ENCODE results near the gene PLA2G2F.

The PLA2G2F gene

DNA sequence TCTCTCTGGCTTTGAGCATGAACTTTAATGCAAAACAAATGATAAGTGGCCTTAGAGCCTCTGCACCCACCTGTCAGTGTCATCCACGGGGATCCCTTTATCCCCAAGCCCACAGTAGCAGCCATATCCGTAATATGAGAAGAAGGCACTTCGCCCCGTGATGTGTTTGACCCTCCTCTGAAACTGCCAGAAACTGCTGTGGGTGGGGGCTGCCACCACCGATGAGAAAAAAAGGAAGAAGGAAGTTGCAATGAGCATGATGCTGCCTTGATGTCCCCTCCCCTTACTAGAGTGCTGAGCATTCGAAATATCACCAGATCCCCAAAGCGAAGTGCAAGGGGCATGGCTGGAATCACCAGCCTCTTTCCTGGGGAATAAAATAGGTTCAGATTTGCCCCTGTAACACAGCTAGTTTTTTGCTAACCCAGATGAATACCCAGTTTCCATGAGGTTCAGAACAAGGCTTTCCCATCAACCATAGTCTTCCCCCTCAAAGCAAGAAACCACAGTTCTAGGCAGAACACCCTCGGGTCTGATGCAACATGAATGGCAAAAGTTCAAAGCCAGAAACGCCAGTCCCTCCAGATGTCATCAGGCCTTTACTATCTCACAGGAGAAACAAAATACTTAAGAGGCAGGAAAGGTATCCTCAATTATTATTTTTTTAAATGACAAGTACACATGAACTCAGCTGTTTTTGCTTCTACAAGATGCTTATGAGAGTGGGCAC is 36.0 kb downstream of the PLA2G2F start:
- no peak for DNase-seq

DNA sequence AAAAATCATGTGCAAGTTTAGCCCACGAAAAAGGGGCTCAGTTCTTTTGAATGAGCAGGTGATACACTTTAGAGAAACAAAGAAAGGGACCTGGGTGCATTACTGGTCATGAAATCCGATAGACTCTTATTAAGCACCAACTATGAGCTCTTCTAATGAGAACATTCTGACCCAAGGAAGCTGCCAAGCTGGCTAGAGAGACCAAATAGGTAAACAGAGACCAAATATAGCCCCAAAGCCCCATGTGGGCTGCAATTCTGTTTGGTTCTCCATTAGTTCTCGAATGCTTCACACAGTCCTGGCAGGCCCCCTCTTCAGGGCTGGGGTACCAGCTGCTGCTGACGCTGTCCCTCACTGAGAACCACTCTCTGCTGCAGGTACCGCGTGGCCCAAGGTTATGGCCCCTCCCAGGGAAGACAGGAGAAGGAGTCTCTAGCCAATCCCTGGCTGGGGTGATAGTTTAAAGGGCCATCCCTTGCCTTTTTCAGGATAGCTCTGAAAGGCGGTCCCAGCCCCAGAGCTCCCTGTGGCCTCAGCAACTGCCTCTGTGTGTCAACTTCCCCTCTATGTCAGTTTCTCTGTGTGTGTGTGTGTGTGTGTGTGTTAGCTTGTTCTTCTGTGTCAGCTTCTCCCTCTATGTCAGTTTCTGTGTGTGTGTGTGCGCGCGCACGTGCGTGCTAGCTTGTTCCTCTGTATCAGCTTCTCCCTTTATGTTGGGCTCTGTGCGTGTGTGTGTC is 39.7 kb downstream of the PLA2G2F start:
- no peak for DNase-seq

DNA sequence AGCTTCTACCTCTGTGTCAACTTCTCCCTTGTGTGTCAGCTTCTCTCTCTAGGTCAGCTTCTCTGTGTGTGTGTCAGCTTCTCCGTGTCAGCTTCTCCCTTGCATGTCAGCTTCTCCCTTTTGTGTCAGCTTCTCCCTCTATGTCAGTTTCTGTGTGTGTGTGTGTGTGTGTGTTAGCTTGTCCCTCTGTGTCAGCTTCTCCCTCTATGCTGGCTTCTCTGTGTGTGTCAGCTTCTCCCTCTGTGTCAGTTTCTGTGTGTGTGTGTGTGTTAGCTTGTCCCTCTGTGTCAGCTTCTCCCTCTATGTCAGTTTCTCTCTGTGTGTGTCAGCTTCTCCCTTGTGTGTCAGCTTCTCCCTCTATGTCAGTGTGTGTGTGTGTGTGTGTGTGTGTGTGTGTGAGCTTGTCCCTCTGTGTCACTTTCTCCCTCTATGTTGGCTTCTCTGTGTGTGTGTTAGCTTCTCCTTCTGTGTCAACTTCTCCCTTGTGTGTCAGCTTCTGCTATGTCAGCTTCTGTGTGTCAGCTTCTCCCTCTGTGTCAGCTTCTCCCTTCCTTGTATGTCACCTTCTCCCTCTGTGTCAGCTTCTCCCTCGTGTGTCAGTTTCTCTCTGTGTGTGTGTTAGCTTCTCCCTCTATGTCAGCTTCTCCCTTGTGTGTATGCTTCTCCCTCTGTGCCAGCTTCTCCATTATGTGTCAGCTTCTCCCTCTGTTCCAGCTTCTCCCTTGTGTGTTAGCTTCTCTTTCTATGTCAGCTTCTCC is 40.4 kb downstream of the PLA2G2F start:
- DNase-seq = no peak

DNA sequence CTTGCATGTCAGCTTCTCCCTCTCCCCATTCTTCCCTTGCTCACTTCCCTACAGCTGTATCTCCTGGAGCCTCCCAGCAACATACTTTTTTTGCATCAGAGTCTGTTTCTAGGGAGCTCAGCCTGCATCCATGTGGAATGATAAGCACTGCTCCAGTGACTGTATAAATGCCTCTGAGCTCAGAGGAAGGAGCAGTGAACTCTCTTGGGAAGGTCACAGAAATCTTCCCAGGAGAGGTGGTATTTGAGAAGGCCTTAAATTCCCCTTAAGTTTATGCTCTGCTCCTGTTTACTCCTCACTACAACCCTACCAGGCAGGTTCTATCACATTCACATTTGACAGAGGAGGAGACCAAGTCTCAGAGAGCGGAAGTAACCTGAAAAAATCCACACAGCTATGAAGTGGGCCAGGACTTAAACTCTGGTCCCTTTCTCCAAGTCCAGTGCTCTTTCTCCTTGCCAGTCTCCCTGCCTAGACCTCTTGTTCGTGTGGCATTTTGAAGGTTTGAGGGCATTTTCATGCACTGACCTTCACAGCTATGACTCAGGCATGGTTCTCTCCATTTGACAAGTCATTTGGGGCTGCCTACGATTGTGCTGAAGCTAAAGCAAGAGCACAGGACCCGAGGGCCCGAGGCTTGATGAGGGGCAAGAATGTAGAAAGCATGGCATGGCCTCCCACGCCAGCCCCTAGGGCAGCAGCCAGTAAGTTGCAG is 41.2 kb downstream of the PLA2G2F start:
- no peak for DNase-seq

DNA sequence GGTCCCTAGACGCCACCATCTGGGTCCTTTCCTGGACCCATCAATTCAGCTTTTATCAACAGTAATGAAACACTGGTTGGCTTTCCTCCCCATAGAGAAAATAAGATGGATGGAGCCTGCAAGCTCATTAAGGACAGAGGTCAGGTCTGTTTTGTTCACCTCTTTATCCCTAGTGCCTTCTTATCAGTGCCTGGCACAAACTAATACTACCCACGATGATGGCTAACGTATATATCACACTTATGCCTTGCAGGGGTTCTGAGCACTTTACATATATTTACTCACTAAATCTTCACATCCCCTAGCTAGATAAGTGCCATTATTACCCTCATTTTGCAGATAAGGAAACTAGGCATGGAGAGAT is 41.7 kb downstream of the PLA2G2F start:
- no peak for DNase-seq

DNA sequence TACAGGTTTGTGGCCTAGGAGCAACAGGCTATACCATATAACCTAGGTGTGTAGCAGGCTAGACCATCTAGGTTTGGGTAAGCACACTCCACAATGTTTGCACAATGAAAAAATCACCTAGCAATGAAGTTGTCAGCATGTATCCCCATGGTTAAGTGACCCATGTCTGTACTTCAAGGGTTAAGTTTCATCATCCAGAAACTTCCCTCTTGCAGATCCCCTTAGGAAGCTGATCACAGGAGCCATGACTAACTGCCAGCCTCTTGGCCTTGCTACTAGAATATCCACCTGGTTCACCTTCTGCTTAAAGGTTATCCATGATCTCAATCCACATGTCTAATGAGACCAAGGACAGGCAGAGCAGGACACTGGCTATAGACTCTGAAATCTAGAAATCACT is 43.3 kb downstream of the PLA2G2F start:
- DNase-seq = no peak

DNA sequence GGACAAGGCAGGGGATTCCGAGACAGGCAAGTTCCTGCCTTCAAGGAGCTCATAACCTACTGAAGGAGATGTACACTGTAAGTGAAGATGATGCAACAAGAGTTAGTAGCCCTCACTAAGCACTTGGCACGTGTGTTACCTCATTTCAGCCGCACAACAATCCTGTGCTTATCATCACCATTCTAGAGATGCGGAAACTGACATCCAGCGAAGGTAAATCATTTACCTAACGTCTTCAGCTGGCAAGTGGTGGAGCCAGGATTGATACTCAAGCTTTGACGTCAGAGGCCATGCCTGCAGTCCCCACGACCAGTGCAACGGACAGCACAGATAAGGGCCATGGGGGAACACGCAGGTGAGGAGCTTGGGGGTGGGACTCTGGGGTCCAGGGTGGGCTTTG is 43.9 kb downstream of the PLA2G2F start:
- no peak for DNase-seq

DNA sequence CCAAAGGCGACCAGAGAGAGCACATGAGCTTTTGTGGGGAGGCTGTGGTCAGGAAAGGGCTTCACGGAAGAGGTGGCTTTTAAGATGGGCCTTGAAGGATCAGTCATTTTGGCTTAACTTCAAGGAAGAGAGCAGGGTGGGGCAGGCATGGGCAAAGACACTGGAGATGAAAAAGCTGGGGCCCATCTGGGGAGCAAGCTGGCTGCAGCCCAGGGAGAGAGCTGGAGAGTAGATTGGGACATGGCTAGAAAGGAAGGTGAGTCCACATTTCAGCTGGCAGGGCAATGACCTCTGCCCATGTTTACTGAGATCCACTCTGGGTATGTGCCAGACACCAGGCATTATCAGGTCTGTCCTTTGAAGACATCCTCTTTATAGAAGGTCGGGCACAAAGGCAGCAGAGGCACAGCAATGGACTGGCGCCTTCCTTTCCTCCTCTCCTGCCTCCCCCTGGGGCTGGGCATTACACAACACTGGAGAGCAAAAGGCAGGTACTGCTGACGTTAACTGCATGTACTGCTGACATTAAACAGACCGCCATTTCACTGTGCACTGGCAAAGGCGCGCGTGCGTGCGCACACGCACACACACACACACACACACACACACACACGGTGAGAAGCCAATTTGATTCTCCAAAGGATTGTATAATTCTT is 44.6 kb downstream of the PLA2G2F start:
- no peak for DNase-seq

DNA sequence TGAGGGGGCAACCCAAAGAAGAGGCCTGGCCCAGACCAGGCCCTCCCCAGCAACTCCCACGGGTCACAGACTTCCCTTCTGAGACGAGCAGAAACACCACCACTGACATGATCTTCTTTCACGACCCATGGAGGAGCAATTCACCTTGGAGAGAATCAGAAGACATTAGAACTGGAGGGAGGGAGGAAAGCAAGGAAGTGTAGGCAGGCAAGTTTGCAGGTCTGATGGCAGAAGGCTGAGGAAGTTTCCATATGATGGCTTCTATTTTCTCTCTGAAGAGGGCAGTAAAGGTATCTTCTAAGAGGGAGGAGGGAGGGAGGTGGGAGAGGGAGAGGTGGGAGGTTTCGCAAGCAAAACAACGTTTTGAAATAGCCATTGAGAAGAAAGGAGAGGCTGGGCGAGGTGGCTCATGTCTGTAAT is 45.4 kb downstream of the PLA2G2F start:
- DNase-seq = no peak

DNA sequence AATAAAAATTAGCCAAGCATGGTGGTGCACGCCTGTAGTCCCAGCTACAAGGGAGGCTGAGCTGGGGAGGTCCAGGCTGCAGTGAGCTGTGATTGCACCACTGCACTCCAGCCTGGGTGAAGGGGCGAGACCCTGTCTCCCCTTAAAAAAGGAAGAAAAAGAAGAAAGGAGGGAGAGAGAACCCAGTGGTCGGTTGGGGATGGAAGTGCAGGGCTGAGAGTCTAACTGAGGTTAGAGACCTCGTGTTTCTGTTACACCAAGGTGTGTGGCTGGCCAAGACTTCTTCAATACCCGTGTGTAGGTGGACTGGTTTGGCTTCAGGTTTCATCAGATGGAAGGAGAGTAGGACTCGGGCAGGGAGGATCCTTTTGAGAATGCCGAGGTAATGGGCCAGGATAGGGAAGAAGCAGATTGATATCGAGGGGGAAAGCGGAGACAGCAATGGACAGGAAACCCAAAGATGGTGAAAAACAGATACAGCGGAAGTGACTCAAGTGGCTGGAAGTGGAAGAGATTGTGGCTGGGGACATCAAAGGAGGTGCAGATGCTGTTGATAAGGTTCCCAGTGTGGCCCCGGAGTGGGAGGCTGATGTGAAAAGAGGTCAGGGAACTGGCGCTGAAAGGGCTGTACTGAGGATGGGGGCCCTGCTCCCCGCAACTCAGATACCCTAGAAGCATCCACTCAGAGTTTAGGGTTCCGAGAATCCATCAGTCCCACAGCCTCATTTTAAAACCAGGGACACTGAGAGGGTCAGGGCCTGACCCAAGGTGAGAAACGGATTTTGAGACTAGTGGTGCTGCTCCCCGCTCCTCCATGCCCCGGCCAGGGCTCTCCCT is 46.1 kb downstream of the PLA2G2F start:
- no peak for DNase-seq

DNA sequence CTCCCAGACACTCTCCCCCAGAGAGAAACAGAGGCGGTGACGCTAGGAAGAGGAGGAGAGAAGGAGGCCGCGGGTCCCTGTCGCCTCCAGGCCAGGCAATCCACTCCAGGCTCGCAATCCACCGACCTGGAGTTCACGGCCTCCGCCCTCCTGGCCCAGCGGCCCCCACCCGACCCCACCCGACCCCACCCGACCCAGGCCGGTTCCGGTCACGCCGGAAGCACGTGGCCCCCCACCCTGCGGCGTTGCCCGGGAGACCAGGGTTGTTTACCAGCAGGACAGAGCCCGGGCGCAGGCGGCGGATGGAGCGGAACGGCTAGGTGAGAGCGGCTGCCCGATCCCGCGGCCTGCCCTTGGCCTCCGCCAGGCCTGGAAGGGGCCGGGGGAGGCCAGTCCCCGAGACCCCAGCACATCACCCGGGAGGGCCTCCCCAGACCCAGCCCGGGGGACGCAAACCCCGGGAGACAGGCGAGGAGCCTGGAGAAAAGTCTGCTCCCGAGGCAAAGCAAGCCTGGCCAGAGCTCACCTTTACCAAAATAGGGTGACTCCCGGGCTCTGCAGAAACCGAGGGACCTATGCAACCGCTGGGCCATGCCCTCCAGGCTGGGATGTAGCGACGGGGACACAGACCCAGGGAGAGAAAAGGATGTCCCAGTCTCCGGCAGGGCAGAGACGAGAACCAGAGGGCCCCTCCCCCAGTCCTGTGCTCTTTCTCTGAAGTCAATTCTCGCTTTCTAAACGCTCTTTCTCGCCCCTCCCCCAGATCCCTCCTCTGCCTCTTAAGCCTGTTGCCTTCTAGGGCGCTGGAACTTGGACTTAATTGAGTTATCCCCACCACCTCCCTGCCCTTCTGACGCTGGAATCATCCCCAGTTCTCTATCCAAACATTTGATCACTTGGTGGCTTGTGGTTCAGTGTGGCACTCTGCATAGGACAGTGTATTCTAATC is 47.0 kb downstream of the PLA2G2F start, which contains the start of the genes PLA2G2C and UBXN10:
Gene PLA2G2C (minus strand): TSS at position 685 of the 949 bp plus-strand sequence. CDS start 9,155 bp downstream, outside the sequence.
Gene UBXN10 (plus strand): TSS at position 263 of the 949 bp plus-strand sequence. CDS start 4,466 bp downstream, outside the sequence.
- no peak for DNase-seq

DNA sequence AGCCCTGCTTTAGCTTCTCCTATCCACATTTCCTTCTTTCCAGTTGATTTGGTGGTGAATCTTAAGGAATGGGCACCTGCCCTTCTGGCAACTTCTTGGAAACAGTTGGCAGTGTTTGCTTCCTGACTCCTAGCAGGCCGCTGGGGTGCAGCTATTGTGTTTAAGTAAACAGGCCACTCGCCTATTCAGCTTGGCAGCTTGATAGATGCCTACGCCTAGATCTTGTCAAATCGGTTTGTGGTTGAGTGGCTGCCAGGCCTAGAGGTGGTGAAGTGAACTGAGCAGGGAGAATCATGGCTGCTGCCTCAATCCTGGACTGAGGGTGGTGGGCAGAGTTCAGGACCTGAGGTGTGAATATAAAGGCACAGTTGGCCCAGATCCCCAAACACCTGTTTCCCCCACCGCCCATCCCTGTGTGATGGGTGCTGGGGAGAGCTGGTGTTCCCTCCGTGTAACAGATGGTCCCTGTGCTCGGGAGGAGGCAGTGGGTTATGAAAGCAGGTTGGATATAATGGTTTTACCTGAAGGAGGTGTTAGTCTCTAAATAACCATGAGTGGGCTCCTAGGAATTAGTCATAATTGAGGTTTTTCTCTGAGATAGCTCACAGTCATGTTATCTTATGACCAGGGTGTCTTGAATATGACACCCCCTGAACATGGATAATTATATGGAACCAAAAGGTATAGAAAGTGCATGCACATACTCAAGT is 48.1 kb downstream of the PLA2G2F start:
- DNase-seq = peak; percentile 5

DNA sequence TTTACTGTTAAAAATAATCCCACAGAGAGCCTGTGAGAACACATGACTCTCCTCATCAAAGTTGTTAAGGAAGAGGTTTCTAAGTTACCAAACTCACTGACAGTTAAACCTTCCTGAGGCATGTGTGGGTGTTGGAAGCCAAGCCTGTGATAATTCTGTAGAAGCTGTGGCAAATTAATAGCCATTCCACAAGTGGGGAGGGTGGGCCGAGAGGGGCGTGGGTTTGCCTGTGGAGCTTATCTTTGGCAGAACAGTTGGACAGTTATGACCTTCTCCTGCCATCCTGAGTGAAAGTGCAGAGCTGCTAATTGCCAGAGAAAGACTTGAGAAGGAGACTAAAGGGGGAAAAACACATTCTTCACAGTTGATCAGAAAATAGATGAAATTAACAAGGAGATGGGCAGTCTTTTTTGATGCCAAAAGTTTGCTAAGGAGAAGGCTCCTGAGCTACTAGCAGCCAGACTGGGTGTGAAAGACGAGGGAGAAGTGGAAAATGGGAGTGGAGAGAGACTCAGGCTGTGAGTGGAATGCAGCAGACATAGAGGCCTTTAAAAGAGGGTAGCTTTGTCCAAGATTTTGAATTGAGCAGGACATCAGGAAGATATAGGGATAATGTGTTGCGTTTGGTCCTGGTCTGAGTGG is 48.8 kb downstream of the PLA2G2F start:
- DNase-seq = no peak

DNA sequence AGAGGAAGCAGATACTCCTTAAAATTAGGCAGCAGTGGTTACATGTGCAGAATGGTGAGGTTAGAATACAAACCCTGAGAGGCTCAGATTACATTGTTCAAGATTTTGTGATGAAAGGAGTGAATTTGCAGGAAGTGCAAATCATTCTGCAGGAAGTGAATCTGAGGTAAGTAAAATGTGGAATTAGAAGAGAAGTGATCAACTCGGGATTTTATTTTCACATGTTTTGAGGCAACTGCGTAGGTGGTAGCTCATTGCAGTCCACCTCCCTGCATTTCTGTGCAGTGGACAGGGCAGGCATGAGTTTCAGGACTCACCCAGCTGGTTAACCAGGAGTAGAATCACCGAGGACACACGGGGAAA is 49.3 kb downstream of the PLA2G2F start:
- DNase-seq = no peak

DNA sequence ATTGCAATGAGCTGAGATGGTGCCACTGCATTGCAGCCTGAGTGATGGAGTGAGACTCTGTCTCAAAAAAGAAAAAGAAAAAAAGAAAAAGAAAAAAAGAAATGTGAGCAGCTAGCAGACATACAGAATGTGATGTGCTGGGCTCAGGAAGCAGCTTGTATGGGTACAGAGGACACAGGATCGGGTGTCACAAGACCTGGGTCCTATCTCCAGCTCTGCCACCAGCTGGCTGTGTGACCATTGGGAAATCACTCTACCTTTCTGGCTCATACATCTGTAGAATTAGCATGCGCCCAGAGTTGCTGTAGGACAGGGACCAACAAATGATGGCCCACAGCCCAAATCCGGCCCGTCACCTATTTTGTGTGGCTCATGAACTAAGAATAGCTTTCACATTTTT is 50.5 kb downstream of the PLA2G2F start:
- DNase-seq = no peak

DNA sequence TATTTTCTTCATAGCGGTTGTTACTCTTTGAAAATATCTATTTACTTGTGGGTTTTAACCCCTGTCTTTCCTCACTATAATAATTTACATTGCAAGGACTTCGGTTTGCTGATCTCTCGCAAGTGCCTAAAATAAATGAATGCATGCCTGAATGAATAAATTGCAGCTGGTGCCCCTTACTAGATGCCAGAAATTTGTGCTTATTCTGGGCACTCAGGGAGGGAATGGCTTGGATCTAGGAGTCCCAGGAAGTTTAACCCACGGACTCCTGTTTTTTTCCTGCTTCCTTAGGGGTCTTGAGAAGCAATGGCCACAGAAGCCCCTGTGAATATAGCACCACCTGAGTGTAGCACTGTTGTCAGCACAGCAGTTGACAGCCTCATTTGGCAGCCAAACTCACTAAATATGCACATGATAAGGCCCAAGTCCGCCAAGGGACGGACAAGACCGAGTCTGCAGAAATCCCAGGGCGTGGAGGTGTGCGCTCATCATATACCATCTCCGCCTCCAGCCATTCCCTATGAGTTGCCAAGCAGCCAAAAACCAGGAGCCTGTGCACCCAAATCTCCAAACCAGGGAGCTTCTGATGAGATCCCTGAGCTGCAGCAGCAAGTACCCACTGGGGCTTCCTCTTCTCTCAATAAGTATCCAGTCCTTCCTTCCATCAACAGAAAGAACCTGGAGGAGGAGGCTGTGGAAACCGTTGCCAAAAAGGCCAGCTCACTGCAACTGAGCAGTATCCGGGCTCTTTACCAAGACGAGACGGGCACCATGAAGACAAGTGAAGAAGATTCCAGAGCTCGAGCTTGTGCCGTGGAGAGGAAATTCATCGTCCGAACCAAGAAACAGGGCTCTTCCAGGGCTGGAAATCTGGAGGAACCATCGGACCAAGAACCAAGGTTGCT is 51.4 kb downstream of the PLA2G2F start:
- DNase-seq = no peak

DNA sequence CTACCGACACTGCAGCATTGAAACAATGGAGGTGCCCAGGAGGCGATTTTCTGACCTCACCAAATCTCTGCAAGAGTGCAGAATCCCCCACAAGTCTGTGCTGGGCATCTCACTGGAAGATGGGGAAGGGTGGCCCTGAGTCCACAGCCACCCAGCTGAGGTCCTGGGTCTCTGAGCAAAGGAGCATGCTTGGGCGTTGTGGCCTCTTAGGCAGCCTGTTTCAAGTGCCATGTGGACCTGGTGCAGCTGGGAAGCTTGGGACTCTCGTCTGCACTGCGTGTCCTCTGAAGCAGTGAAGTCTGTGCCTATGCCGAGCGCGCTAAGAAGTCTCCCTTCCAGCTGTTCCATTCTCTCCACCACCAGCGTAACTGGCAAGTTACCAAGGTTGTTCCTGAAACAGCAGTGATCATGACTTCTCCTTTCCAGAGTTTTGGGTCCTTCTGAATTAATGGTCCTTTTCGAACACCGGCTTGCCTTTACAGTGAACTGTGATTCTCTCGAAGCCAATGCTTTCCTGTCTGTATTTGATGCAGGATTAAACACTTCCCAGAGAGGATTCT is 52.2 kb downstream of the PLA2G2F start:
- no peak for DNase-seq

DNA sequence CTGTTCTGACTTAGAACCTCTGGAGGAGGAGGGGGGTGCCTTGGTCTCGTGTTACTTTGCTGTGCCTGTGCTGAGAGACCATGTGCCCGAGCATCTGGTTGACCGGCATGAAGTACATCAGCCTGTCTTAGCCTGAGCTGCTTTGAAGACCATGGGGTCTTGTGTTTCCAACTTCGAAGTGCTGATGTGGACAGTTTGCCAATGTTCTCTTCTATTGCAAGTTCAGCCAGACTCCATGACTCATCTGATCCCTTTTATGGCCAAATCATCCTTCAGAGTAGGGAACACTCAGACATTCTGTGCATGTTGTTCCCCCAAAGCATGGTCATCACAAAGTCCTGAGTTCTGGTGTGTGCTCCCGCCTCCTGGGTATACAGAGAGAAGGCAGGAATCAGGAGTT is 53.2 kb downstream of the PLA2G2F start:
- DNase-seq = no peak

Measured in NCI-H1105 (cell line).